ENCODE measurements around the gene NAAA. TPM values are rescaled to one million over a fixed set of nuclear protein-coding genes. Genes with fewer than 3 reads are reported as not detected.
A peak's percentile ranks its signal among the peaks of the same experiment; 100 is the strongest.
"Not testable (repeated sequence)": the region's sequence is repeated elsewhere in the genome, so short reads cannot be mapped to it uniquely, and the experiment has no call there.

The NAAA gene
- polyA plus RNA-seq, 3 donors: 13.6 to 19.4 (median 15.5) TPM

GRCh38 chr4:75921910-75922309, 18.9 kb downstream of the NAAA start:
- no peak for DNase-seq (ENCODE audit: low read depth in 3 of 3, low spot score in 2 of 3)

DNA sequence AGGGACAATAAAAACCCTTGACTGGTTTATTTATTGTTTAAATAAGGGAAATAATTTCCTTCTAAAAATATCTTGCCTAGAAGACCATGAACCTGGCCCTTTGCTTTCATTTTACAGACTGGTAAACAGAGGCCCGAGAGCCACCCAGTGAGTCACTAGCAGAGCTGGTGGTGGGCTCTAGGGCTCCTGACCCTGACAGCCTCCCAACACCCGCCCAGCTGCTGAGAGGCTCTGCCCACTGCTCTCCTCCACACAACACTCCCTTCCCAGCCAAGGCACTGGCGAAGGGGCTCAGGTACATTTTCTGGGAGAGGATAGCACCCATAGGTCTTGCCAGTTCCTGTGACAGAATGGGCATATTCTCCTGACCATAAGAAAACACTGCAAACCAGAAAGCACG, 20.5 kb downstream of the NAAA start:
- no peak for DNase-seq (ENCODE audit: low read depth in 3 of 3, low spot score in 2 of 3)

DNA sequence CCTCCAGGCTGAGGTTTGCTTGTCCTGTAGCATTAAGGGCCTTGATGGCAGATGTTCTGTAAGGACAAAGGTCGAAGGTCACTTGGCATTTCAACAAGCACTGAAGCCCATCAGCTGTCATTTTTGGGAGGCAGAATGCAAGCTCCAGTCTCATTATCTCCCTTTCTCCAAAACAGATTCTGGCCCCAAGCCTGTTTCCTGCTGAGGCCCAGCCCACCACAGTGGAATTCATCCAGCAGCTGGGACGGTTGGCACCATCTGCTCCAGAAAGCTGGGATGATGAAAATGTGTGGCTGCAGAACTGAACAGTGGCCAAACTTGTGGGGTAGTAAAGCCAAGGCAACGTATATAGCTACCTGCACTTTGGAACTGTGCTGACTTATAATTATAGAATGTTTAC, 20.9 kb downstream of the NAAA start:
- DNase-seq (ENCODE audit: low read depth in 3 of 3, low spot score in 2 of 3): no peak

DNA sequence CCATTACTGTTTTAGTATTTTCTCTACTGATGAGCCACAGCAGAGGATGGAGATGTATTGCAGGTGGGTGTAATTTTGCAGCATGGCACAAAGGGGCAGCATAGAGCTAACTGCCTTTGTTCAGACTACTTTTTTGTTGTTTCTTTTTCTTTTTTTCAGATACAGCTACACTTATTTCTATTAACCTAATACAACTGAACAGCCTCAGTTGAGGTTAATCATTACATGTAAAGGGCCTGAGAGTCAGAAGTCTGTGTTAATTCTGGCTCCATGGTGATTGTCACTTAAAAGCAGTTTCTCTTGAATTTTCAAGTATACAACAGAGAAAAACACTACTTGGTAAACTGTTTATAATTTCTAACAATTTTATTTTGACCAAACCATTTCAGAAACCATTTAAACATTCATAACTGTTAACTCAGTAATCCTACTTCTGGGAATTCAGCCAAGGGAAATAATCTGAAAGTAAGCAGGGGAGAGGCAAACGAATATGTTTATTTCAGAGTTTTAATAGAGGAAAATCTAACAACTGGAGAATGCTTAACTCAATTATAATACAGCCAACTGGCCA, 24.6 kb downstream of the NAAA start:
- DNase-seq (ENCODE audit: low read depth in 3 of 3, low spot score in 2 of 3): peak in 2 of 3 donors; percentile 40 to 51

DNA sequence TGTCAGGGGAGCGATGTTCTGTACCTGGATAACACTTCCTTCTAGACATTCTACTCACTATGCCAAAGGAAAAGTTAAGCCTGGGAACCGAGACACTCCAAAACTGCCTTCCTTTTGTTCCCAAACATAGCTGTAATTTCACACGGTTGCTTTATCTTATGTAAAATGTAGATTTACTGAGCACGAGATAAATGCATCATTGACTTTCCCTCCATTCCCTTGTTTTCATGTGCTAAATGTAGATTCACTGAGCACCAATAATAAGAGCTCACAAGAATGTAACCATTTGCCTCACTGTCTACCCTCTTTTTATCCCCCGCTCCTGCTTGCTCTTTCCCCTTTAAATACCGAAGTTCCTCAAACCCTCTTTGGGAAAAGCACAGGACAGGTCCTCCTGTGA, 27.8 kb downstream of the NAAA start:
- DNase-seq (ENCODE audit: low read depth in 3 of 3, low spot score in 2 of 3): no peak

- DNase-seq (ENCODE audit: low read depth in 3 of 3, low spot score in 2 of 3): not testable (repeated sequence)
Measured at GRCh38 chr4:75910831-75911230, 30.0 kb downstream of the NAAA start.

DNA sequence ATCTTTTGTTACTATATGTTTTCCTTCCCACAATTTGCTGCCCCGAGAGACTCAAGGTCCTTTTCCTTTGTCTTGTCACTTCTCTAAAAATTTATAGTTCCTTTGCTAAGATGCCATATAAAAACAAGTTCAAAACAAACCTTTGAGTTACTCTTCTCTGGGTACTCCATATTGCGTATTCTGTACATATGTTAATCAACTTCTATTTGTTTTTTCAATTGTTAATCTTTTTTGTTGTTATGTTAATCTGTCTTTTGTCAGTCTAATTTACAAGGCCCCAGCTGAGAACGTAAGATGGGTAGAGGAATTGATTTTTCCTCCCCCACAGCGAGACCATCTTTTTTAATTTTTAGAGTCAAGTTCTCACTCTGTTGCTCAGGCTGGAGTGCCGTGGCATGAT, 31.4 kb downstream of the NAAA start:
- DNase-seq (ENCODE audit: low read depth in 3 of 3, low spot score in 2 of 3): no peak

DNA sequence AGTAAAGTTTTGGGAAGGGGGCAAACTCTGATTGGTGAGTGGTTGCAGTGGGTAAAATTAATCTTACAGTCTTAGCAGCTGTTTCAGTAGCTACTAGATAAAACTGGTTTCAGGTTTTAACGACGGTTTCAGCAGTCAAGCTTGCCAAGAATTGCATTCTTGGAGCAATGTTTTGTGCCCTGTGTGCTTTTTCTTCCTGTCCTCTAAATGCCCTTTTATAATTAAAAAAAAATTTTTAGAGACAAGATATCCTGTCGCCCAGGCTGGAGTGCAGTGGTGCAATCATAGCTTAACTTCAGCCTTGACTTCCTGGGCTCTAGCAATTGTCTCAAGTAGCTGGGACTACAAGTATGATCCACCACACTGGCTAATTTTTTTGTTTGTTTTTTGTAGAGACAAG, 32.3 kb downstream of the NAAA start:
- no peak for DNase-seq (ENCODE audit: low read depth in 3 of 3, low spot score in 2 of 3)

GRCh38 chr4:75907966-75908365, 32.8 kb downstream of the NAAA start:
- no peak for DNase-seq (ENCODE audit: low read depth in 3 of 3, low spot score in 2 of 3)

- DNase-seq (ENCODE audit: low read depth in 3 of 3, low spot score in 2 of 3): no peak
Measured at GRCh38 chr4:75904076-75904475, 36.7 kb downstream of the NAAA start.

DNA sequence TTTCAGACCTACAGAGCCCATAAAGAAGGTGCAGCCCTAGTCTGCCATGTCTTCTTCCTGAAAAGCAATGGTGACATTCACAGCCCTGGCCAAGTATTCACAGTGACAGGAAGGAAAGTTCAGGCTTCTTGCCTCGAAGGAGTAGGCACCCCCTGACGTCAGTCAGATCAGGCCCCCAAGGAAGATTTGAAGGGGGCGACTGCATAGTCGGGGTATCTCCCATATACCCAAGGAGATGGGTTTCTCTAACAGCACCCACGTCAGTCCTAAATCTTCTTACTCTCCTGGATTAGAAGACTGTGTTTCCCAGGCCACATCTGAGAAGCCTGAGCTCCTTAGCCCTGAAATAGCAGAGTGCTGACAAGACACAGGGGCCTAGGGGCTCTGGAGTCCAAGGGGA, 38.5 kb downstream of the NAAA start, which contains the start of gene PPEF2:
TSS of gene PPEF2 (minus strand) at position 101 of the 400 bp plus-strand sequence. CDS start 6,127 bp downstream, outside the sequence.
- DNase-seq (ENCODE audit: low read depth in 3 of 3, low spot score in 2 of 3): no peak

DNA sequence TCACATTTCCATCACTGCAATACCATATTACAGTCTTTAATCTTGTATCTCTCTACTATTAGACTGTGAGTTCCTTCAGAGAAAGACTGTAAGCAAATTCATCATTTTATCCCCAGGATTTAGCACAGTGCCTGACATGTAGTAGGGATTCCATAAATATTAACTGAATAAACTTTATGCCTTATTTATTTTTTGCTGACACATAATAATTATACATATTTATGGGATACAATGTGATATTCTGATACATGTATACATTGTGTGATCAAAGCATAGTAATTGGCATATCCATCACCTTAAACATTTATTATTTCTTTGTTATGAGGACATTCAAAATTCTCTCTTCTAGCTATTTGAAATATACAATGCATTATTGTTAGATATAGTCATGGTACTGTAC, 42.3 kb downstream of the NAAA start:
- no peak for DNase-seq (ENCODE audit: low read depth in 3 of 3, low spot score in 2 of 3)

- DNase-seq (ENCODE audit: low read depth in 3 of 3, low spot score in 2 of 3): no peak
Measured at GRCh38 chr4:75895744-75896314, 45.0 kb downstream of the NAAA start.

DNA sequence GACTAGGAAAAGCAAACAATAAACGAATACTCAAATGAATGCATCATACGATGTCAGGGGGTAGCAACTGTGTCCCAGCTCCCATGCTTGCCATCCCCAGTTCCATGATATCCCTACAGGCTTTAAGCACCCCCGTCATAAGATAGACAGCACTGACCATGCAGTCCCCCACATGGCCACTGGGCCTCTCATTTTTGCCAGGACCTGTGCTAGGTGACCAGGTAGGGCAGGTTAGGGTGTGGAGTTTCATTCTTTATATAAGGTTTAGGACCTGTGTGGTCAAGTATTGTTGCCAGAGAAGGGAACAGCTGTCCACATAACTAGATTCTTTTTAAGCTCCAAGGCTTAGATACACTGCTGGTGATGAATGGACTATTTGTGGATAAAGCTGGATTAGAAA, 48.3 kb downstream of the NAAA start:
- DNase-seq (ENCODE audit: low read depth in 3 of 3, low spot score in 2 of 3): no peak

DNA sequence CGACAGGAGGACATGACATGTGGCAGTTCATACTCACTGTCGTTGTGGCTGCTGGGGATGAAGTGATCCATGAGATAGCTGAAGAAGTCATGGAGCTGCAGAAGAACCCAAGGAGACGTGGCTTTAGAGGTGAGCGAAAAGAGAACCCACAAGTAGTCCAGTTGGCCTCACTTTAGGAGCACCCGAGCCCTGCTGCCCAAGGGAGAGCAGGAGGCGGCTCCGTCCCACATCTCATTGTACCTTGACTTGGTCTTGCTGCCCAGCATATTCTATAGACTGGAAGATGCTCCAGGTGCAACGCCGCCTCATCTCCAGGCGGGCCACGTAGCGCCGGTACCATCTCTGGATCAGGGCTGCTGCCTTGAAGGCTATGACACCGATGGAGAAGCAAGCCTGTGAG, 49.2 kb downstream of the NAAA start:
- DNase-seq (ENCODE audit: low read depth in 3 of 3, low spot score in 2 of 3): no peak

- DNase-seq (ENCODE audit: low read depth in 3 of 3, low spot score in 2 of 3): no peak
Measured at GRCh38 chr4:75889537-75890199, 51.1 kb downstream of the NAAA start.

- no peak for DNase-seq (ENCODE audit: low read depth in 3 of 3, low spot score in 2 of 3)
Measured at GRCh38 chr4:75886104-75886503, 54.7 kb downstream of the NAAA start.

DNA sequence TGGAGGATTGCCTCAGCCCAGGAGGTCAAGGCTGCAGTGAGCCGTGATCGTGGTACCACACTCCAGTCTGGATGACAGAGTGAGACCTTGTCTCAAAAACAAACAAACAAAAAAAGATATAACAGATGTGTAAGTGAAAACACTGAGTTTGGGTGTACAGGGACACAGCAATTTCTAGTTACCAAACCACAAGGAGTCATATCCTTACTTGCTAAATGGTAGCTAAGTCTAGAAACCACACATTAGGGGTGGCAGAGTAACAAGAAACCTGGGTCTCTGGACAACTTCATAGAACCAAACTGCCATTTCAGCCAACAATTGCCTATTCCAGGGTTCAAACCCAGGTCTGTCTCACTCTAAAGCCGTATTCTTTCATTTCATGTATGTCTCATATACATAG, 59.3 kb downstream of the NAAA start:
- DNase-seq (ENCODE audit: low read depth in 3 of 3, low spot score in 2 of 3): no peak

DNA sequence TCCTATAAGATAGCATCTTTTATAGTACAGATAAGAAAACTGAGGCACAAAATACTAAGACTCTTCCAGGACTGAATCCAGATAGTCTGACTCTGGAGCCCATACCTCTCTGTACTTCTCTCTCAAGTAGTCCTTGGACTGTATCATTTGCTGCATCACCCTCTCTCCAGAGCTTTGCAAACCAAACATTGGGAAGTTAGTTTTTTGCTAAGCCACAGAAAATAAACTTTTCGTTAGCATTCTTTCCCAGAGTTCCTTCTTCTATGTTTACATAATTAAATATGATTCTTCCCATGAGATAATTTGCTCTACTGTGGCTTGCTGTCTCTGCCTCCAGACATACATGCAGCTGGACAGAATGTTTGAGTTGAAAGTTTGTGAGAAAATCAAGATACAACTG, 60.5 kb downstream of the NAAA start:
- DNase-seq (ENCODE audit: low read depth in 3 of 3, low spot score in 2 of 3): no peak

GRCh38 chr4:75878246-75878756, 62.5 kb downstream of the NAAA start:
- no peak for DNase-seq (ENCODE audit: low read depth in 3 of 3, low spot score in 2 of 3)

GRCh38 chr4:75876218-75876617, 64.6 kb downstream of the NAAA start:
- DNase-seq (ENCODE audit: low read depth in 3 of 3, low spot score in 2 of 3): no peak

- DNase-seq (ENCODE audit: low read depth in 3 of 3, low spot score in 2 of 3): no peak
Measured at GRCh38 chr4:75869100-75869499, 71.7 kb downstream of the NAAA start.
